Subcutaneous preadipocyte (primary cell): ENCODE data around the gene TRIM32. TPM values are rescaled to one million over a fixed set of nuclear protein-coding genes. Genes with fewer than 3 reads are reported as not detected.

Source experiments
- total RNA-seq: library from RNA; depleted of rRNA; stranded (reverse); fragments of >200 nt; gene quantifications from 2 replicates; pipeline ENCODE4 v1.2.3, GENCODE V29; 2012

Gene TRIM32
- 20.6 and 22.9 TPM in 2 replicates for total RNA-seq

GRCh38 chr9:116687074-116687753 is at the start of gene TRIM32:
Gene TRIM32 (plus strand): TSS chr9:116687305. CDS start chr9:116697743, 10,438 bp downstream.

